HepG2 (cell line): ENCODE measurements around the gene CKAP2L. TPM values are rescaled to one million over a fixed set of nuclear protein-coding genes. Genes with fewer than 3 reads are reported as not detected.

Source experiments
- FOXJ3 ChIP-seq: sonication (generic); formaldehyde crosslinking; IDR thresholded peaks from 2 replicates; pipeline ENCODE4 v1.4.0; 2020; ENCODE audit warnings: missing genetic modification reagents, mild to moderate bottlenecking, borderline replicate concordance
- MZF1 ChIP-seq: sonication (generic); formaldehyde crosslinking; IDR thresholded peaks from 2 replicates; pipeline ENCODE4 v1.8.1; 2023; ENCODE audit warnings: mild to moderate bottlenecking, missing genetic modification reagents, borderline replicate concordance
- PHB2 ChIP-seq: fragments of 450-650 bp; IDR thresholded peaks from 2 replicates; pipeline ENCODE4 v1.6.1; 2018; ENCODE audit not compliant: partially characterized antibody
- PRPF4 ChIP-seq: fragments of 200-400 bp; formaldehyde crosslinking; IDR thresholded peaks from 2 replicates; pipeline ENCODE4 v1.6.1; 2016; ENCODE audit warnings: low read length, low read depth; ENCODE audit not compliant: poor library complexity, severe bottlenecking
- ZBTB49 ChIP-seq: sonication (generic); formaldehyde crosslinking; IDR thresholded peaks from 2 replicates; pipeline ENCODE4 v1.4.0; 2020; ENCODE audit warnings: missing genetic modification reagents, borderline replicate concordance
- ZNF24 ChIP-seq: fragments of 450-650 bp; IDR thresholded peaks from 2 replicates; pipeline ENCODE4 v1.6.1; 2017; ENCODE audit warnings: antibody characterized with exemption, mild to moderate bottlenecking
- polyA plus RNA-seq, 8 experiments: library from polyadenylated mRNA; depleted of rRNA in 3 of 8; stranded (reverse) in 7 of 8; unstranded in 1 of 8; fragments of >200 nt; fragmentation: Illumina TruSeq in 4 of 8; extraction: Trizol in 4 of 8; gene quantifications; 2 replicates each; pipeline versions ENCODE4 v1.2.1 to v1.2.3, GENCODE V29; 2011 to 2016; ENCODE audit warnings: low read depth in 4 of 8, missing spikeins in 1 of 8, mixed read lengths in 1 of 8; ENCODE audit not compliant: insufficient read depth in 1 of 8
- total RNA-seq, 5 experiments: library from RNA; depleted of rRNA; stranded (reverse); fragments of >200 nt; fragmentation: Illumina TruSeq; extraction: Trizol; gene quantifications; 2 replicates each; pipeline ENCODE4 v1.2.3, GENCODE V29; 2016; ENCODE audit warnings: low read depth in 1 of 5
- TF ChIP-seq, protein P1 (sequence below): sonication (generic); formaldehyde crosslinking; IDR thresholded peaks from 2 replicates; pipeline ENCODE4 v1.5.0; 2020; ENCODE audit warnings: mild to moderate bottlenecking, missing genetic modification reagents, borderline replicate concordance
- TF ChIP-seq, protein P2 (sequence below): sonication (generic); formaldehyde crosslinking; IDR thresholded peaks from 2 replicates; pipeline ENCODE4 v1.4.0; 2020; ENCODE audit warnings: missing genetic modification reagents
- TF ChIP-seq, protein P3 (sequence below): sonication (generic); formaldehyde crosslinking; IDR thresholded peaks from 2 replicates; pipeline ENCODE4 v1.4.0; 2020; ENCODE audit warnings: missing genetic modification reagents, borderline replicate concordance

Gene CKAP2L
- total and polyA plus RNA-seq, 2 of the 13 experiments (the other 11 are each of a cell fraction or from before 2014, with no cell fraction given), result 7.1 to 9.5 TPM

DNA sequence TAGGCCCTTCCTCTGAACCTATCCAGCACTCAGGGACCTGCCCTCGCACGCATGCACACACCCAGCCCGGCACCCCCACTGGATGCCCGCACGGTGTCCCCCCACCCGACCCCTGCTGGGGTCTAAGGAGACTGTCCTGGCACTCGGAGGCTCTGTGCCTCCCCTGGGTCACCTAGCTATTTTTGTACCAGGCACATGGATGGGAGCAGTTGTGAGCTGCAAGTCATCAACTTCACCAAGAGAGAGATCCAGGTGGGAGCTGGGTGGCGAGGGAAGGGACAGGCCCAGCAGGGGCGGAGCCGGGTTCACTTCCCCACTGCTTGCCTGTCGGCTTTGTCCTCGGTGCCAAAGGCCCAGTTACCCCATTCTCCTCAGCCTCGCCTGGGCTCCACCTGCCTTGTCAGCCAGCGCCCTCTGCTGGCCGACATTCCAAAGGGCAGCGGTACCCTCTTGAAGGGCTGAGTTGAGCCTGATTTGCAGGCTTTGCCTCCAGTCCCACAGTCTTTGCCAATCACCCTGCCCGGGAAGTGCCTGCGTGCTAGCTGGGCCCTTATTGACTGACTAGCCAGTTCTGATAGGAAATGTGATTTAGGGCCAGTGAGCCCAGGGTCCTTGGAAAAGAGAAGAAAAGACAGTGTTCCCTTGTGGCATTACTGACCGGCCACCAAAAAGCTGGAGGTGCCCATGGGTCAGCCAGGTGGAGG lies 37.8 kb downstream of the CKAP2L start (continued):
- TF ChIP-seq, protein P1, sequence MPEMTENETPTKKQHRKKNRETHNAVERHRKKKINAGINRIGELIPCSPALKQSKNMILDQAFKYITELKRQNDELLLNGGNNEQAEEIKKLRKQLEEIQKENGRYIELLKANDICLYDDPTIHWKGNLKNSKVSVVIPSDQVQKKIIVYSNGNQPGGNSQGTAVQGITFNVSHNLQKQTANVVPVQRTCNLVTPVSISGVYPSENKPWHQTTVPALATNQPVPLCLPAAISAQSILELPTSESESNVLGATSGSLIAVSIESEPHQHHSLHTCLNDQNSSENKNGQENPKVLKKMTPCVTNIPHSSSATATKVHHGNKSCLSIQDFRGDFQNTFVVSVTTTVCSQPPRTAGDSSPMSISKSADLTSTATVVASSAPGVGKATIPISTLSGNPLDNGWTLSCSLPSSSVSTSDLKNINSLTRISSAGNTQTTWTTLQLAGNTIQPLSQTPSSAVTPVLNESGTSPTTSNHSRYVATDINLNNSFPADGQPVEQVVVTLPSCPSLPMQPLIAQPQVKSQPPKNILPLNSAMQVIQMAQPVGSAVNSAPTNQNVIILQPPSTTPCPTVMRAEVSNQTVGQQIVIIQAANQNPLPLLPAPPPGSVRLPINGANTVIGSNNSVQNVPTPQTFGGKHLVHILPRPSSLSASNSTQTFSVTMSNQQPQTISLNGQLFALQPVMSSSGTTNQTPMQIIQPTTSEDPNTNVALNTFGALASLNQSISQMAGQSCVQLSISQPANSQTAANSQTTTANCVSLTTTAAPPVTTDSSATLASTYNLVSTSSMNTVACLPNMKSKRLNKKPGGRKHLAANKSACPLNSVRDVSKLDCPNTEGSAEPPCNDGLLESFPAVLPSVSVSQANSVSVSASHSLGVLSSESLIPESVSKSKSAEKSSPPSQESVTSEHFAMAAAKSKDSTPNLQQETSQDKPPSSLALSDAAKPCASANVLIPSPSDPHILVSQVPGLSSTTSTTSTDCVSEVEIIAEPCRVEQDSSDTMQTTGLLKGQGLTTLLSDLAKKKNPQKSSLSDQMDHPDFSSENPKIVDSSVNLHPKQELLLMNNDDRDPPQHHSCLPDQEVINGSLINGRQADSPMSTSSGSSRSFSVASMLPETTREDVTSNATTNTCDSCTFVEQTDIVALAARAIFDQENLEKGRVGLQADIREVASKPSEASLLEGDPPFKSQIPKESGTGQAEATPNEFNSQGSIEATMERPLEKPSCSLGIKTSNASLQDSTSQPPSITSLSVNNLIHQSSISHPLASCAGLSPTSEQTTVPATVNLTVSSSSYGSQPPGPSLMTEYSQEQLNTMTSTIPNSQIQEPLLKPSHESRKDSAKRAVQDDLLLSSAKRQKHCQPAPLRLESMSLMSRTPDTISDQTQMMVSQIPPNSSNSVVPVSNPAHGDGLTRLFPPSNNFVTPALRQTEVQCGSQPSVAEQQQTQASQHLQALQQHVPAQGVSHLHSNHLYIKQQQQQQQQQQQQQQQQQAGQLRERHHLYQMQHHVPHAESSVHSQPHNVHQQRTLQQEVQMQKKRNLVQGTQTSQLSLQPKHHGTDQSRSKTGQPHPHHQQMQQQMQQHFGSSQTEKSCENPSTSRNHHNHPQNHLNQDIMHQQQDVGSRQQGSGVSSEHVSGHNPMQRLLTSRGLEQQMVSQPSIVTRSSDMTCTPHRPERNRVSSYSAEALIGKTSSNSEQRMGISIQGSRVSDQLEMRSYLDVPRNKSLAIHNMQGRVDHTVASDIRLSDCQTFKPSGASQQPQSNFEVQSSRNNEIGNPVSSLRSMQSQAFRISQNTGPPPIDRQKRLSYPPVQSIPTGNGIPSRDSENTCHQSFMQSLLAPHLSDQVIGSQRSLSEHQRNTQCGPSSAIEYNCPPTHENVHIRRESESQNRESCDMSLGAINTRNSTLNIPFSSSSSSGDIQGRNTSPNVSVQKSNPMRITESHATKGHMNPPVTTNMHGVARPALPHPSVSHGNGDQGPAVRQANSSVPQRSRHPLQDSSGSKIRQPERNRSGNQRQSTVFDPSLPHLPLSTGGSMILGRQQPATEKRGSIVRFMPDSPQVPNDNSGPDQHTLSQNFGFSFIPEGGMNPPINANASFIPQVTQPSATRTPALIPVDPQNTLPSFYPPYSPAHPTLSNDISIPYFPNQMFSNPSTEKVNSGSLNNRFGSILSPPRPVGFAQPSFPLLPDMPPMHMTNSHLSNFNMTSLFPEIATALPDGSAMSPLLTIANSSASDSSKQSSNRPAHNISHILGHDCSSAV (CRISPR knock-in tag), result no peak
- TF ChIP-seq PHB2 (no peak), ZNF24 (no peak), PRPF4 (no peak), ZBTB49 (no peak), MZF1 (CRISPR knock-in tag) (no peak), FOXJ3 (CRISPR knock-in tag) (no peak)
- TF ChIP-seq, protein P2, sequence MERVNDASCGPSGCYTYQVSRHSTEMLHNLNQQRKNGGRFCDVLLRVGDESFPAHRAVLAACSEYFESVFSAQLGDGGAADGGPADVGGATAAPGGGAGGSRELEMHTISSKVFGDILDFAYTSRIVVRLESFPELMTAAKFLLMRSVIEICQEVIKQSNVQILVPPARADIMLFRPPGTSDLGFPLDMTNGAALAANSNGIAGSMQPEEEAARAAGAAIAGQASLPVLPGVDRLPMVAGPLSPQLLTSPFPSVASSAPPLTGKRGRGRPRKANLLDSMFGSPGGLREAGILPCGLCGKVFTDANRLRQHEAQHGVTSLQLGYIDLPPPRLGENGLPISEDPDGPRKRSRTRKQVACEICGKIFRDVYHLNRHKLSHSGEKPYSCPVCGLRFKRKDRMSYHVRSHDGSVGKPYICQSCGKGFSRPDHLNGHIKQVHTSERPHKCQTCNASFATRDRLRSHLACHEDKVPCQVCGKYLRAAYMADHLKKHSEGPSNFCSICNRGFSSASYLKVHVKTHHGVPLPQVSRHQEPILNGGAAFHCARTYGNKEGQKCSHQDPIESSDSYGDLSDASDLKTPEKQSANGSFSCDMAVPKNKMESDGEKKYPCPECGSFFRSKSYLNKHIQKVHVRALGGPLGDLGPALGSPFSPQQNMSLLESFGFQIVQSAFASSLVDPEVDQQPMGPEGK (CRISPR knock-in tag), result peak; percentile 58
- TF ChIP-seq, protein P3, sequence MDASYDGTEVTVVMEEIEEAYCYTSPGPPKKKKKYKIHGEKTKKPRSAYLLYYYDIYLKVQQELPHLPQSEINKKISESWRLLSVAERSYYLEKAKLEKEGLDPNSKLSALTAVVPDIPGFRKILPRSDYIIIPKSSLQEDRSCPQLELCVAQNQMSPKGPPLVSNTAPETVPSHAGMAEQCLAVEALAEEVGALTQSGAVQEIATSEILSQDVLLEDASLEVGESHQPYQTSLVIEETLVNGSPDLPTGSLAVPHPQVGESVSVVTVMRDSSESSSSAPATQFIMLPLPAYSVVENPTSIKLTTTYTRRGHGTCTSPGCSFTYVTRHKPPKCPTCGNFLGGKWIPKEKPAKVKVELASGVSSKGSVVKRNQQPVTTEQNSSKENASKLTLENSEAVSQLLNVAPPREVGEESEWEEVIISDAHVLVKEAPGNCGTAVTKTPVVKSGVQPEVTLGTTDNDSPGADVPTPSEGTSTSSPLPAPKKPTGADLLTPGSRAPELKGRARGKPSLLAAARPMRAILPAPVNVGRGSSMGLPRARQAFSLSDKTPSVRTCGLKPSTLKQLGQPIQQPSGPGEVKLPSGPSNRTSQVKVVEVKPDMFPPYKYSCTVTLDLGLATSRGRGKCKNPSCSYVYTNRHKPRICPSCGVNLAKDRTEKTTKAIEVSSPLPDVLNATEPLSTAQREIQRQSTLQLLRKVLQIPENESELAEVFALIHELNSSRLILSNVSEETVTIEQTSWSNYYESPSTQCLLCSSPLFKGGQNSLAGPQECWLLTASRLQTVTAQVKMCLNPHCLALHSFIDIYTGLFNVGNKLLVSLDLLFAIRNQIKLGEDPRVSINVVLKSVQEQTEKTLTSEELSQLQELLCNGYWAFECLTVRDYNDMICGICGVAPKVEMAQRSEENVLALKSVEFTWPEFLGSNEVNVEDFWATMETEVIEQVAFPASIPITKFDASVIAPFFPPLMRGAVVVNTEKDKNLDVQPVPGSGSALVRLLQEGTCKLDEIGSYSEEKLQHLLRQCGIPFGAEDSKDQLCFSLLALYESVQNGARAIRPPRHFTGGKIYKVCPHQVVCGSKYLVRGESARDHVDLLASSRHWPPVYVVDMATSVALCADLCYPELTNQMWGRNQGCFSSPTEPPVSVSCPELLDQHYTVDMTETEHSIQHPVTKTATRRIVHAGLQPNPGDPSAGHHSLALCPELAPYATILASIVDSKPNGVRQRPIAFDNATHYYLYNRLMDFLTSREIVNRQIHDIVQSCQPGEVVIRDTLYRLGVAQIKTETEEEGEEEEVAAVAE, result peak; percentile 81; the same call in 1 of the 2 replicates
